Heart right ventricle (tissue), 16 donors: Measurements from ENCODE around the gene GRID1. TPM values are rescaled to one million over a fixed set of nuclear protein-coding genes. Genes with fewer than 3 reads are reported as not detected.

Experiments used
- ATAC-seq, 8 donors: fragments of 200-7000 bp; cut with Tn5 transposase; one replicate each; pipeline ENCODE4 v1.9.1; 2020; ENCODE audit warnings: mild to moderate bottlenecking in 8 of 8, moderate library complexity in 8 of 8, moderate number of reproducible peaks in 1 of 8
- DNase-seq, 2 donors: peaks; one replicate each; pipeline ENCODE4 v3.0.0-alpha.2; 2020
- H3K27ac ChIP-seq, 10 donors: fragments of 200-600 bp; sonication (generic) in 2 of 10; one replicate each; pipeline versions ENCODE4 v1.5.0 to v1.8.0; 2020 to 2022; ENCODE audit warnings: mild to moderate bottlenecking in 3 of 10
- H3K27me3 ChIP-seq, 7 donors: fragments of 200-600 bp; one replicate each; pipeline ENCODE4 v1.8.0; 2021 to 2022; ENCODE audit warnings: mild to moderate bottlenecking in 2 of 7
- H3K36me3 ChIP-seq, 9 donors: fragments of 200-600 bp; sonication (generic) in 1 of 9; one replicate each; pipeline versions ENCODE4 v1.5.0 to v1.8.0; 2020 to 2022; ENCODE audit warnings: mild to moderate bottlenecking in 2 of 9
- H3K4me1 ChIP-seq, 9 donors: fragments of 200-600 bp; sonication (generic) in 1 of 9; one replicate each; pipeline versions ENCODE4 v1.5.0 to v1.8.0; 2020 to 2022; ENCODE audit warnings: mild to moderate bottlenecking in 4 of 9
- H3K4me3 ChIP-seq, 10 donors: fragments of 200-600 bp; sonication (generic) in 2 of 10; one replicate each; pipeline versions ENCODE4 v1.5.0 to v1.8.0; 2020 to 2022; ENCODE audit warnings: mild to moderate bottlenecking in 7 of 10, moderate library complexity in 2 of 10
- H3K9me3 ChIP-seq, 11 donors: fragments of 200-600 bp in 10 of 11; sonication (generic) in 2 of 11; one replicate each; pipeline versions ENCODE4 v1.5.0 to v1.8.0; 2013 to 2022; ENCODE audit warnings: mild to moderate bottlenecking in 2 of 11, control low read depth in 1 of 11, moderate library complexity in 1 of 11
- CTCF ChIP-seq, 9 donors: fragments of 200-600 bp; sonication (generic) in 2 of 9; IDR thresholded peaks; one replicate each; pipeline versions ENCODE4 v1.5.0 to v1.8.0; 2021 to 2022; ENCODE audit warnings: antibody characterized with exemption in 9 of 9, mild to moderate bottlenecking in 5 of 9, moderate library complexity in 1 of 9
- WGBS, 2 donors: extraction: QIAGEN DNeasy Blood & Tissue Kit; methylation state at CpG; one replicate each; pipeline ENCODE4 v1.1.7; 2013; ENCODE audit warnings: inconsistent platforms in 1 of 2; 5-methylcytosine and 5-hydroxymethylcytosine counted together
- intact Hi-C, 10 donors: fragments of 100-400 bp; cut with DNase I; formaldehyde crosslinking; loops; one replicate each; pipeline versions ENCODE4 v1.11.1 to v1.14.2; 2022
- polyA plus RNA-seq, 2 donors: library from polyadenylated mRNA; stranded (reverse); fragments of 200-250 nt; gene quantifications; one replicate each; pipeline ENCODE4 v1.2.3, GENCODE V29; 2013
- total RNA-seq, 10 donors: library from RNA; stranded (reverse); fragmentation: NEBNext Ultra II Directional in 3 of 10; extraction: Animal tissue kit (Norgen Biotek cat#: 25700) in 3 of 10; gene quantifications; one replicate each; pipeline versions ENCODE4 v1.2.1 to v1.2.4, GENCODE V29; 2021 to 2023
- donor health status: Arrhythmogenic right ventricular cardiomyopathy.
- donor health status: ischemic (EF 13 %, LVEDD 7.1; RV severe dilation, severe dysfunction).
- donor health status: healthy with polysubstance abuse.
- donor health status: DM: no; HTN: yes; CAD: no.
- donor health status: DM: no; HTN: no; CAD: no.
- donor health status: ischemic (EF 25% LVEDD 6.9; RV normal size, moderate dysfunction).
- donor health status: ischemic (EF 25% LVEDD 5.7; RV mildly dilated, moderate dysfunction).
- donor health status: healthy.
- donor health status: DM: yes; HTN: yes; CAD: no.
- donor health status: Ischemic cardiomyopathy.
- donor health status: ischemic (EF 35%, LVEDD 5.7; RV mildly dilated, moderate dysfunction).
- donor health status: nonischemic (EF 11% LVEDD 7.7; RV severe dilation, severe dysfunction).
- donor health status: DM: yes; HTN: yes; CAD: no.
- donor health status: PGD.
- donor health status: ischemic (EF 29% LVEDD 5.4; RV normal size, mild dysfunction).
- donor health status: nonischemic (EF 23%, LVEDD 6.1; RV moderate dilation, normal function).

The GRID1 gene
- total and polyA plus RNA-seq, 12 donors = 0.44 to 3.4 (median 1.5) TPM

GRCh38 chr10:86222336-86222650 lies 144.3 kb downstream of the GRID1 start:
- Histone ChIP-seq H3K27ac (no peak overlapping the region), H3K4me3 (no peak overlapping the region), H3K36me3 (no peaks in the 10 kb centered on the region), H3K27me3 (peaks cover 0 to 7% (median 0%) of the 10 kb centered on the region in 7 donors), H3K9me3 (no peaks in the 10 kb centered on the region), H3K4me1 (peaks cover 0 to 4% (median 0%) of the 10 kb centered on the region in 9 donors)
- no peak for TF ChIP-seq CTCF (IDR thresholded peaks at IDR 0.05)
- ATAC-seq (no peak), DNase-seq (no peak)
- intact Hi-C loops = no loop called here
- WGBS, 2 donors = 82 to 89% methylated on average over 4 of the region's 4 CpGs

- 72 to 76% methylated on average over 7 of the region's 7 CpGs for WGBS, 2 donors
- no peaks in the 10 kb centered on the region for H3K9me3 ChIP-seq
- ATAC-seq (peak in 1 of 8 donors; percentile 17), DNase-seq (no peak)
- no peak overlapping the region for H3K4me3 ChIP-seq
- H3K36me3 ChIP-seq = no peaks in the 10 kb centered on the region
- H3K27ac ChIP-seq = no peak overlapping the region
- TF ChIP-seq CTCF (IDR thresholded peaks at IDR 0.05) = no peak
- peaks cover 0 to 7% (median 0%) of the 10 kb centered on the region in 7 donors for H3K27me3 ChIP-seq
- peaks cover 0 to 4% (median 0%) of the 10 kb centered on the region in 9 donors for H3K4me1 ChIP-seq
- intact Hi-C loops = no loop called here
Observed at GRCh38 chr10:86221442-86222335, 144.9 kb downstream of the GRID1 start.

GRCh38 chr10:86220626-86221025 lies 146.0 kb downstream of the GRID1 start:
- intact Hi-C loops = no loop called here
- no peak for TF ChIP-seq CTCF (IDR thresholded peaks at IDR 0.05)
- Histone ChIP-seq H3K4me3 (no peak overlapping the region), H3K27me3 (peaks cover 0 to 7% (median 0%) of the 10 kb centered on the region in 7 donors), H3K4me1 (peaks cover 0 to 4% (median 0%) of the 10 kb centered on the region in 9 donors), H3K36me3 (no peaks in the 10 kb centered on the region), H3K9me3 (no peaks in the 10 kb centered on the region), H3K27ac (no peak overlapping the region)
- 89 to 90% methylated on average over 6 of the region's 6 CpGs for WGBS, 2 donors
- ATAC-seq = no peak
- DNase-seq = no peak

- H3K27me3 ChIP-seq = peaks cover 0 to 7% (median 0%) of the 10 kb centered on the region in 7 donors
- H3K27ac ChIP-seq = no peak overlapping the region
- WGBS, 2 donors = 81% methylated on average over 8 of the region's 8 CpGs
- TF ChIP-seq CTCF (IDR thresholded peaks at IDR 0.05) = no peak
- no peaks in the 10 kb centered on the region for H3K9me3 ChIP-seq
- no peaks in the 10 kb centered on the region for H3K4me1 ChIP-seq
- H3K36me3 ChIP-seq = no peaks in the 10 kb centered on the region
- DNase-seq (no peak), ATAC-seq (no peak)
- intact Hi-C loops = no loop called here
- H3K4me3 ChIP-seq = no peak overlapping the region
Observed at GRCh38 chr10:86219271-86219670, 147.3 kb downstream of the GRID1 start.
